ENCODE data around the gene PBX1.

- no peak for TF ChIP-seq CTCF (conservative IDR thresholded peaks at IDR 0.05; ENCODE audit: low read depth in 2 of 2)
- TF ChIP-seq EZH2phosphoT487 (IDR thresholded peaks at IDR 0.05; ENCODE audit: unreplicated experiment), result no peak
These were observed 65.4 kb downstream of the PBX1 start for GRCh38 chr1:164624400-164624799.

Data from GM23338 (cell line).